Caco-2 (cell line): ENCODE results near the gene TRIB2. TPM values are rescaled to one million over a fixed set of nuclear protein-coding genes. Genes with fewer than 3 reads are reported as not detected.

Experiments
- BruUV-seq: library from RNA; stranded (reverse); fragments of 400-500 nt; replicated peaks from 2 replicates; lab custom pipeline; 2021; lab: Mats Ljungman, UMichigan
- CTCF ChIA-PET: fragments of 300-600 bp; sonication (Branson Sonifier 250); formaldehyde crosslinking; loops from one replicate; lab custom pipeline; 2022; ENCODE audit warnings: antibody characterized with exemption; lab: Charles Lee
- POLR2A ChIA-PET: fragments of 300-600 bp; sonication (Branson Sonifier 250); formaldehyde crosslinking; loops from one replicate; lab custom pipeline; 2022; ENCODE audit warnings: antibody characterized with exemption; lab: Charles Lee
- DNase-seq, 2 experiments: peaks; one replicate each; pipeline versions ENCODE4 v3.0.0 to v3.0.0-alpha.2; 2020 to 2022
- H3K27me3 ChIP-seq: replicated peaks from 2 replicates; pipeline ENCODE4 v1.6.0; 2011; ENCODE audit warnings: low read length; ENCODE audit not compliant: control insufficient read depth, insufficient read depth
- H3K36me3 ChIP-seq: 2 replicates; pipeline ENCODE4 v1.5.1; 2011; ENCODE audit warnings: low read length; ENCODE audit not compliant: control insufficient read depth, insufficient read depth
- H3K4me1 ChIP-seq: fragments of 250-450 bp; sonication (Bioruptor Pico); 2 replicates; pipeline ENCODE4 v1.5.1; 2020; ENCODE audit warnings: mild to moderate bottlenecking
- H3K4me3 ChIP-seq: 2 replicates; pipeline ENCODE4 v1.5.1; 2011; ENCODE audit warnings: low read depth, mild to moderate bottlenecking, control low read depth, low read length
- H3K9me3 ChIP-seq: fragments of 250-450 bp; sonication (Bioruptor Pico); 2 replicates; pipeline ENCODE4 v1.5.1; 2020; ENCODE audit warnings: mild to moderate bottlenecking, moderate library complexity
- H3K27ac Mint-ChIP-seq: one replicate; pipeline ENCODE4 v1.8.0; 2022; ENCODE audit warnings: mixed read lengths; ENCODE audit not compliant: unreplicated experiment
- H3K27me3 Mint-ChIP-seq: one replicate; pipeline ENCODE4 v1.8.0; 2022; ENCODE audit warnings: mixed read lengths; ENCODE audit not compliant: insufficient read depth, unreplicated experiment
- H3K36me3 Mint-ChIP-seq: one replicate; pipeline ENCODE4 v1.8.0; 2022; ENCODE audit warnings: mild to moderate bottlenecking, mixed read lengths; ENCODE audit not compliant: insufficient read depth, unreplicated experiment
- H3K4me1 Mint-ChIP-seq: one replicate; pipeline ENCODE4 v1.8.0; 2022; ENCODE audit warnings: low read depth, mixed read lengths; ENCODE audit not compliant: unreplicated experiment
- H3K4me3 Mint-ChIP-seq: one replicate; pipeline ENCODE4 v1.8.0; 2022; ENCODE audit warnings: mild to moderate bottlenecking, moderate library complexity, mixed read lengths; ENCODE audit not compliant: unreplicated experiment
- H3K9me3 Mint-ChIP-seq: one replicate; pipeline ENCODE4 v1.8.0; 2022; ENCODE audit warnings: mixed read lengths; ENCODE audit not compliant: unreplicated experiment
- intact Hi-C: fragments of 100-400 bp; cut with micrococcal nuclease; formaldehyde crosslinking; loops from one replicate; pipeline ENCODE4 v1.10.0; 2022; ENCODE audit not compliant: unreplicated experiment
- total RNA-seq: library from RNA; stranded (reverse); gene quantifications from 2 replicates; pipeline ENCODE4 v1.2.3, GENCODE V29; 2022
- TF ChIP-seq, protein P1 (sequence below), 2 experiments: fragments of 200-600 bp in 1 of 2; IDR thresholded peaks; 1 replicate in 1 of 2; 2 replicates in 1 of 2; pipeline versions ENCODE4 v1.5.1 to v1.8.0; 2011 to 2022; ENCODE audit warnings: antibody characterized with exemption in 1 of 2, control low read depth in 1 of 2, inconsistent platforms in 1 of 2, low read depth in 1 of 2, low read length in 1 of 2, mild to moderate bottlenecking in 1 of 2, moderate library complexity in 1 of 2; ENCODE audit not compliant: insufficient read depth in 1 of 2, severe bottlenecking in 1 of 2, unreplicated experiment in 1 of 2

TRIB2 gene
- total RNA-seq, 1 experiment from 2014 or later: 2.9 TPM

DNA sequence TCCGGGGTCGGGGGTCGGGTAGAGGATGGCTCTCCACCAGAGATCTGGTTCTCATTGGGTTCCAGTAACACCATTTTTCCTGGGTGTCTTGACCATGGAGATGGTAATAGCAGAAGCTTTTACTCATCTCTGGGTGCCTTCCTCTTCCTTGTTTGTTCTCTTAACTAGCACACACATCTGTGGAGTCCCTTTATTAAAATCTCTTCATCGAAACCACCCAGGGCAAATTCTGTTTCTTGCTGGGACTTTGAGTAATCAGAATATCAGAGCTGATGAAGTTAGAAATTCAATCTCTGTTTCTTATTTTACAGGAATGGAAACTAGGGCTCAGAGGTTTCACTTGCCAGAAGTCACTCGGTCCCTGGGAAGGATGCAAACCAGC lies 15.0 kb upstream of the TRIB2 start:
- Histone ChIP-seq H3K9me3 (no peaks in the 10 kb centered on the region), H3K27me3 (no peaks in the 10 kb centered on the region), H3K4me1 (no peaks in the 10 kb centered on the region), H3K4me3 (no peak overlapping the region), H3K36me3 (no peaks in the 10 kb centered on the region)
- no peak for DNase-seq
- Mint-ChIP-seq H3K9me3 (no peaks in the 10 kb centered on the region), H3K27me3 (peaks cover 9% of the 10 kb centered on the region), H3K4me1 (no peaks in the 10 kb centered on the region), H3K27ac (no peak overlapping the region), H3K4me3 (no peak overlapping the region), H3K36me3 (no peaks in the 10 kb centered on the region)
- no TSS peak for BruUV-seq
- POLR2A ChIA-PET: no interaction called here
- intact Hi-C loops: no loop called here
- TF ChIP-seq, protein P1, sequence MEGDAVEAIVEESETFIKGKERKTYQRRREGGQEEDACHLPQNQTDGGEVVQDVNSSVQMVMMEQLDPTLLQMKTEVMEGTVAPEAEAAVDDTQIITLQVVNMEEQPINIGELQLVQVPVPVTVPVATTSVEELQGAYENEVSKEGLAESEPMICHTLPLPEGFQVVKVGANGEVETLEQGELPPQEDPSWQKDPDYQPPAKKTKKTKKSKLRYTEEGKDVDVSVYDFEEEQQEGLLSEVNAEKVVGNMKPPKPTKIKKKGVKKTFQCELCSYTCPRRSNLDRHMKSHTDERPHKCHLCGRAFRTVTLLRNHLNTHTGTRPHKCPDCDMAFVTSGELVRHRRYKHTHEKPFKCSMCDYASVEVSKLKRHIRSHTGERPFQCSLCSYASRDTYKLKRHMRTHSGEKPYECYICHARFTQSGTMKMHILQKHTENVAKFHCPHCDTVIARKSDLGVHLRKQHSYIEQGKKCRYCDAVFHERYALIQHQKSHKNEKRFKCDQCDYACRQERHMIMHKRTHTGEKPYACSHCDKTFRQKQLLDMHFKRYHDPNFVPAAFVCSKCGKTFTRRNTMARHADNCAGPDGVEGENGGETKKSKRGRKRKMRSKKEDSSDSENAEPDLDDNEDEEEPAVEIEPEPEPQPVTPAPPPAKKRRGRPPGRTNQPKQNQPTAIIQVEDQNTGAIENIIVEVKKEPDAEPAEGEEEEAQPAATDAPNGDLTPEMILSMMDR (IDR thresholded peaks at IDR 0.05; ENCODE audit: insufficient read depth in 1 of 2, low read depth in 1 of 2, low read length in 1 of 2, severe bottlenecking in 1 of 2, unreplicated experiment in 1 of 2): no peak
- CTCF ChIA-PET: no interaction called here

DNA sequence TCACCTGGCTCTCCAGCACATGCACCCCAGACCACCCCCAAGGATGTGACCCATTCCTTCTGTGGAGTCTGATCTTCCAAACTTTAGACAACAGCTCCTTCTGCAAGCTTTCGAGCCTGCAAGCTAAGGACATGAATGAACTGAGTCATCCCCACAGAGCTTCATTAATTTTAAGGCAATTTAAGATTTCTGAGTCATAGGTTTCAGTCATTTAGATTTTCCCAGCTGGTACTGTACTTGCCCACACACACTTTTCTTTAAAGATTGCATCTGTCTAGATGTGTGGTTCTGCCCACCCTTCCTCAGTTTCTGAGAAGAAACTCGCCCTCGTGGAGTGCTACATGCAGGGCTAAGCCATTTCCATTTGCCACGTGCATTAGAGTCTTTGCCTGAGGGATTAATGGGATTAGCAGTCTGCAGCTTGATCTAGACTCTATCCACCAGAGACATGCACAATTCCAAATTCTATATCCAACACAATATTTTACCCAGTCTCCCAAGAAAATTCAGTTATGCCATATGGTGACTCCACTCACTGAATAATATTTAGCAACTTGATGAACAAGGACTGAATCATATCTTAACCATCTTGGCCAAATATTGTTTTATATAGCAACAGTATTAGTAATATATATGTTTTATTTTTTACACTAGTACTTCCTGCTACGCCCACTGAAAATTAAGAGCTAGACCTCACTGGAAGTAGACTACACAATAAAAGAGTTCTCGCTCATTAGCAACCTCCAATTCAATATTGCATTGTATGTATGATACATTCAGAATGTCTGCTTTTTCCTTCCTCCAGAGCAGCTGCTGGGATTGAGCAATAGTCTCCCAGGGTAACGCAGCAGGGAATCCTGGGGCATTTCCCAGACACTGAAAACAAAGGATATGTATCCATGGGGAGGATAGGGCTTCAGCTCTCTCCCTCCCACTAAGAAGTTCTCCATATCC lies 14.3 kb upstream of the TRIB2 start:
- intact Hi-C loops: no loop called here
- H3K27me3 ChIP-seq: no peaks in the 10 kb centered on the region
- H3K4me3 ChIP-seq: no peak overlapping the region
- TF ChIP-seq, protein P1 (IDR thresholded peaks at IDR 0.05; ENCODE audit: insufficient read depth in 1 of 2, low read depth in 1 of 2, low read length in 1 of 2, severe bottlenecking in 1 of 2, unreplicated experiment in 1 of 2): no peak
- Mint-ChIP-seq H3K9me3 (no peaks in the 10 kb centered on the region), H3K36me3 (no peaks in the 10 kb centered on the region), H3K4me3 (no peak overlapping the region), H3K4me1 (no peaks in the 10 kb centered on the region), H3K27ac (no peak overlapping the region), H3K27me3 (peaks cover 9% of the 10 kb centered on the region)
- CTCF ChIA-PET: no interaction called here
- H3K4me1 ChIP-seq: no peaks in the 10 kb centered on the region
- H3K9me3 ChIP-seq: no peaks in the 10 kb centered on the region
- no peaks in the 10 kb centered on the region for H3K36me3 ChIP-seq
- POLR2A ChIA-PET: interaction anchor here (0.5 kb wide), 1 partner anchor 1890 kb away, joined by 6 read pairs; no protein-coding TSS in a partner anchor
- BruUV-seq: no TSS peak
- no peak for DNase-seq

DNA sequence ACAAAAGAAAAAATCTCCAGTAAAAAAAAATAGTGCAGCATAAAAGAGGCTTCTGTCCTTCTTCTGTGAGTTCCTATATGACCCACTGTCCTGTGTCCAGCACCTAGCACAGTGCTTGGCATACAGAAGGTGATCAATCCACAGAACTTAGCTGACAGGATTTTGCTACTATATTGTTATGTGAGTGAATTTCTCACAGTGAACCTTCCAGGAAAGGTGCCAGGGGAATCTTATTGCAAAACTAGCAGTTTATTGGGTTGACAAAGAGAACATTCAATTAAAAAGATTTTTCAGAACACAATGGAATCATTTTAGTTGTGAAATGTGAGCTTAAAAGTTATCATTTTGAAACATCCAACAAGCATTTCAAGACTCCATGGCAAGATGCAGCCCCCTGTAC lies 12.4 kb upstream of the TRIB2 start:
- H3K4me3 ChIP-seq: no peak overlapping the region
- ChIA-PET POLR2A (no interaction called here), CTCF (no interaction called here)
- no peaks in the 10 kb centered on the region for H3K9me3 ChIP-seq
- no peaks in the 10 kb centered on the region for H3K4me1 Mint-ChIP-seq
- TF ChIP-seq, protein P1 (IDR thresholded peaks at IDR 0.05; ENCODE audit: insufficient read depth in 1 of 2, low read depth in 1 of 2, low read length in 1 of 2, severe bottlenecking in 1 of 2, unreplicated experiment in 1 of 2): no peak
- H3K36me3 Mint-ChIP-seq: no peaks in the 10 kb centered on the region
- H3K27me3 ChIP-seq: no peaks in the 10 kb centered on the region
- no peak overlapping the region for H3K4me3 Mint-ChIP-seq
- intact Hi-C loops: no loop called here
- no peaks in the 10 kb centered on the region for H3K36me3 ChIP-seq
- BruUV-seq: no TSS peak
- H3K4me1 ChIP-seq: no peaks in the 10 kb centered on the region
- H3K27ac Mint-ChIP-seq: no peak overlapping the region
- no peak for DNase-seq
- peaks cover 7% of the 10 kb centered on the region for H3K27me3 Mint-ChIP-seq
- H3K9me3 Mint-ChIP-seq: no peaks in the 10 kb centered on the region
